ENCODE measurements around the gene TCP11X1. TPM values are rescaled to one million over a fixed set of nuclear protein-coding genes. Genes with fewer than 3 reads are reported as not detected.
"Not testable (repeated sequence)": the region's sequence is repeated elsewhere in the genome, so short reads cannot be mapped to it uniquely, and the experiment has no call there.

TCP11X1 gene
- total RNA-seq = not detected

- H3K4me1 ChIP-seq; DNase-seq; intact Hi-C loops (cut with DNase I; ENCODE audit: low total_unique reads); ATAC-seq; in situ Hi-C loops (cut with MboI; ENCODE audit: low sequenced_read_pairs in 4 of 4); H3K27ac ChIP-seq; H3K4me3 ChIP-seq; H3K36me3 ChIP-seq; H3K9me3 ChIP-seq; H3K27me3 ChIP-seq: not testable (repeated sequence)
These were observed at the start of gene TCP11X1 for GRCh38 chrX:102214986-102215385. TSS of gene TCP11X1 (plus strand) at chrX:102215301.

- TF ChIP-seq POLR2A (IDR thresholded peaks at IDR 0.05) (no peak), CTCF (IDR thresholded peaks at IDR 0.05 in 4 of 5, conservative IDR thresholded peaks at IDR 0.05 in 1 of 5) (no peak)
- intact Hi-C loops (cut with DNase I; ENCODE audit: low total_unique reads) (no loop called here), in situ Hi-C loops (cut with MboI; ENCODE audit: low sequenced_read_pairs in 4 of 4) (no loop called here)
- H3K9me3 ChIP-seq = peaks cover 0 to 4% (median 0%) of the 10 kb centered on the region in 3 donors
- H3K27me3 ChIP-seq = no peaks in the 10 kb centered on the region
- H3K4me3 ChIP-seq = no peak overlapping the region
- H3K27ac ChIP-seq = no peak overlapping the region
- H3K4me1 ChIP-seq = no peaks in the 10 kb centered on the region
- ATAC-seq (no peak), DNase-seq (no peak)
- no peaks in the 10 kb centered on the region for H3K36me3 ChIP-seq
These were observed 29.0 kb upstream of the TCP11X1 start for GRCh38 chrX:102185967-102186720.

- H3K4me1 ChIP-seq; in situ Hi-C loops (cut with MboI; ENCODE audit: low sequenced_read_pairs in 4 of 4); H3K4me3 ChIP-seq; H3K36me3 ChIP-seq; H3K9me3 ChIP-seq; ATAC-seq; intact Hi-C loops (cut with DNase I; ENCODE audit: low total_unique reads); H3K27me3 ChIP-seq; DNase-seq; H3K27ac ChIP-seq: not testable (repeated sequence)
These were observed 7.2 kb upstream of the TCP11X1 start for GRCh38 chrX:102207940-102208339.

GRCh38 chrX:102216497-102216896 is 1.4 kb downstream of the TCP11X1 start:
- H3K27ac ChIP-seq; DNase-seq; H3K4me1 ChIP-seq; intact Hi-C loops (cut with DNase I; ENCODE audit: low total_unique reads); H3K4me3 ChIP-seq; H3K27me3 ChIP-seq; in situ Hi-C loops (cut with MboI; ENCODE audit: low sequenced_read_pairs in 4 of 4); ATAC-seq; H3K36me3 ChIP-seq; H3K9me3 ChIP-seq: not testable (repeated sequence)

- H3K9me3 ChIP-seq; H3K4me1 ChIP-seq; H3K27ac ChIP-seq; DNase-seq; H3K27me3 ChIP-seq; in situ Hi-C loops (cut with MboI; ENCODE audit: low sequenced_read_pairs in 4 of 4); H3K4me3 ChIP-seq; ATAC-seq; H3K36me3 ChIP-seq; intact Hi-C loops (cut with DNase I; ENCODE audit: low total_unique reads): not testable (repeated sequence)
These were observed 20.6 kb downstream of the TCP11X1 start for GRCh38 chrX:102235678-102236077.

GRCh38 chrX:102240265-102240664 is 25.2 kb downstream of the TCP11X1 start:
- H3K4me3 ChIP-seq; H3K27me3 ChIP-seq; H3K4me1 ChIP-seq; intact Hi-C loops (cut with DNase I; ENCODE audit: low total_unique reads); H3K27ac ChIP-seq; DNase-seq; H3K36me3 ChIP-seq; ATAC-seq; in situ Hi-C loops (cut with MboI; ENCODE audit: low sequenced_read_pairs in 4 of 4); H3K9me3 ChIP-seq: not testable (repeated sequence)

- H3K9me3 ChIP-seq, ATAC-seq: not testable (repeated sequence)
These were observed 31.8 kb downstream of the TCP11X1 start, which contains the start of gene NXF2 for GRCh38 chrX:102246893-102247292. TSS of gene NXF2 (plus strand) at chrX:102247167. CDS start at chrX:102307079, 59,912 bp downstream.

GRCh38 chrX:102272231-102272630 is 57.1 kb downstream of the TCP11X1 start:
- in situ Hi-C loops (cut with MboI; ENCODE audit: low sequenced_read_pairs in 4 of 4); ATAC-seq; H3K36me3 ChIP-seq: not testable (repeated sequence)

More at GRCh38 chrX:102246893-102247292, 31.8 kb downstream of the TCP11X1 start, which contains the start of gene NXF2:
- H3K27ac ChIP-seq; H3K4me1 ChIP-seq; H3K36me3 ChIP-seq; DNase-seq; intact Hi-C loops (cut with DNase I; ENCODE audit: low total_unique reads); H3K4me3 ChIP-seq; H3K27me3 ChIP-seq; in situ Hi-C loops (cut with MboI; ENCODE audit: low sequenced_read_pairs in 4 of 4): not testable (repeated sequence)

More at GRCh38 chrX:102272231-102272630, 57.1 kb downstream of the TCP11X1 start:
- H3K4me1 ChIP-seq; H3K9me3 ChIP-seq; H3K27ac ChIP-seq; H3K4me3 ChIP-seq; intact Hi-C loops (cut with DNase I; ENCODE audit: low total_unique reads); H3K27me3 ChIP-seq; DNase-seq: not testable (repeated sequence)

Other genes with a start within 250 kb of the TCP11X1 start
- not detected for gene TCEAL2, start 89.6 kb upstream of the TCP11X1 start, total RNA-seq
- gene TCEAL6, start 72.8 kb upstream of the TCP11X1 start, total RNA-seq = not detected
- gene BEX5, start 59.3 kb upstream of the TCP11X1 start, total RNA-seq = under 1 TPM in 1 of 4 donors, not detected in 3; 0.46 TPM
- gene NXF2, start 31.9 kb downstream of the TCP11X1 start, total RNA-seq = not detected
- not detected for gene NXF2B, start 224.7 kb downstream of the TCP11X1 start, total RNA-seq